BE2C (cell line): ENCODE data around the gene HDAC10.

Source experiments
- DNase-seq: peaks from one replicate; pipeline ENCODE4 v3.0.0-alpha.2; 2020
- H3K27me3 ChIP-seq: fragments of 250-450 bp; sonication (Bioruptor Pico); 2 replicates; pipeline ENCODE4 v1.5.1; 2020; ENCODE audit warnings: mild to moderate bottlenecking
- H3K36me3 ChIP-seq: fragments of 250-450 bp; sonication (Bioruptor Pico); 2 replicates; pipeline ENCODE4 v1.5.1; 2020; ENCODE audit warnings: mild to moderate bottlenecking
- H3K4me1 ChIP-seq: fragments of 250-450 bp; sonication (Bioruptor Pico); 2 replicates; pipeline ENCODE4 v1.5.1; 2020
- H3K4me3 ChIP-seq: 2 replicates; pipeline ENCODE4 v1.5.1; 2011; ENCODE audit warnings: low read depth, low read length
- H3K9me3 ChIP-seq: fragments of 250-450 bp; sonication (Bioruptor Pico); 2 replicates; pipeline ENCODE4 v1.5.1; 2020
- CTCF ChIP-seq: IDR thresholded peaks from 2 replicates; pipeline ENCODE4 v1.5.1; 2012; ENCODE audit warnings: mild to moderate bottlenecking, low read depth, low read length

HDAC10 gene

DNA sequence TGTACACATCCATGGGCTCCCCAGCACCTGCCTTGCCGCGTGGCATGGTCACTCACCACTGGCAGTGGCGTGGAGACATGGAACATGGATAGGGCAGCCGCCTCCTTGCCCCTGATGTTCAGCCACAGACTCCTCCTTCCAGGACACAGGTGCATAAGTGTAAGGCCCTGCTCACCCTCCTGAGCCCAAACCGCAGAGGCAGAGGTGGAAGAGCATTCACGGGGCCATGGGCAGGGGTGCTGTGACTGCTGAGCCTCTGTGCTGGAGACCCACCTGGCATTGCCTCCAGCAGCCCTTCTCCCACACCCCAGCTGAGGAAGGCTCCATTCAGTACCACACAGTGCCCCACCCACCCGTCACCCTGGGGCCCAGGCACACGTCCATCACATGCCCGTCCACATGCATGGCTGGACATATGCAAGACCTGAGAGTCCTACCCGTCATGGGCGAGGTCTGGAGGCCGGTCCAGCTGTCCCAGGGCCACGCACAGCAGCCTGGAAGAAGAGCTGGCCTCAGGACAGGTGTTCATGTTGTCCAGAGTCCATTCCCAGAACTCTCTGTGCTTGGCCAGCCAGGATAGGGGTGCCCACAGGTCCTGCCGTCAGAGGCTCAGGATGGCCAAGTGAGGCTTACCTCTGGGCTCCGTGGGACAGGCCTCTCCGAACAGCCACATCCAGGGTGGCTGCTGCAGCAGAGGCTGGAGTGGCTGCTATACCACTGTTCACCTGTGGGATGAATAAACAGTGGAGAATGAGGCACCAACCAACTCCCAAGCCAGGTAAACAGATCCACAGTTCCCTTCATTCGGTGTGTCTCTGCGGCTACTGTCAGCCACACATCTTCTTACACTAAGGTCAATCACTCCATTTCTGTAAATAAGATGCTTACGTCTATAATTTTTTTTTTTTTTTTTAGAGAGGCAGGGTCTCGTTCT, 4.6 kb downstream of the HDAC10 start:
- no peak for DNase-seq
- TF ChIP-seq CTCF, result no peak
- Histone ChIP-seq H3K9me3 (no peaks in the 10 kb centered on the region), H3K36me3 (peaks cover 14% of the 10 kb centered on the region), H3K4me3 (no peak overlapping the region), H3K4me1 (peaks cover 17% of the 10 kb centered on the region), H3K27me3 (no peaks in the 10 kb centered on the region)

DNA sequence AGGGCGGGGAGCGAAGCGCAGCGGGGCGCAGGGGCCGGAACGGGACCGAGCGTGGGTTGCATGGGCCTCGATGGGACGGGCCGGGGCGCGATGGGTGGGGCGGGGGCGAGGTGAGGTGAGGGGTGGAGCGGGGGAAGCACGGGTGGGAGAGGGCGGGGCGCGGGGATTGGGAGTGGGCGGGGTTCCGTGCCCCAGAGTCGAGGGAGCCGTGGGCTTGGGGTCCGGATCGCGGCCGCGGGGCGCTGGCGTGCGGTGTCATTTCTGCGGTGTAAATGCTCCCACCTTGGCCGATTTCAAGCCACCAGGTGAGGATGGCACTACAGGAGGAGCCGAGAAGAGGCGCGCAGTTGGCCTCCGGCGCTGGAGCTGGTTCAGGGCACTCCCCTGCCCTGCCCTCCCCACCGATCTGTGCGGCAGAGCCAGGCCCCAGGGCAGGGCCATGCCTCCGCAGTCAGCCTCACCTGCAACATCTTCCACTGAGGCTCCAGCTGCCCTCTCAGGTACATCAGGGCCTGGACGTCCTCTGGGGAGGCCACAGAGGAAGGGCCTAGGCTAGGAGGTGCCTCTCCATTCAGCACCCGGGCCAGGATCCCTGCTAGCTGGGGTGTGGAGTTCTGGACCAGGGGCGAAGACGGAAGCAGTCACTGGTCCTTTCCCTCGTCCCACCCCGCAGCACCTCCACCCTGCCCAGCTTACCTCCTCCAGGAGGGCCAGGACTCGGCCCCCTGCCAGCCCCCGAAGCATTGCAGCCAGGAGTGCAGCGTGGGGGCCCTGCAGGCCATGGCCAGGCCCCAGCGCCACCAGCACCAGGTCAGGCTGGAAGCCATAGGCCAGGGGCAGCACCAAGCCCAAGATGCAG, 5.6 kb downstream of the HDAC10 start:
- peak overlapping the region; percentile 94 for H3K4me3 ChIP-seq
- no peak for TF ChIP-seq CTCF

GRCh38 chr22:50244420-50245213, 6.4 kb downstream of the HDAC10 start, which contains the start of gene TUBGCP6:
TSS of gene TUBGCP6 (minus strand) at chr22:50245023. CDS start at chr22:50244459, 564 bp downstream.
- Histone ChIP-seq H3K27me3 (no peaks in the 10 kb centered on the region), H3K4me3 (peak within 1 kb of the TSS; percentile 94), H3K9me3 (no peaks in the 10 kb centered on the region), H3K36me3 (peaks cover 21% of the 10 kb centered on the region), H3K4me1 (peaks cover 14% of the 10 kb centered on the region)
- peak; percentile 41 for TF ChIP-seq CTCF
- DNase-seq, result peak; percentile 95

More for the DNA sequence above, 5.6 kb downstream of the HDAC10 start:
- DNase-seq, result no peak
- peaks cover 14% of the 10 kb centered on the region for H3K36me3 ChIP-seq
- no peaks in the 10 kb centered on the region for H3K9me3 ChIP-seq
- peaks cover 17% of the 10 kb centered on the region for H3K4me1 ChIP-seq
- H3K27me3 ChIP-seq, result no peaks in the 10 kb centered on the region

DNA sequence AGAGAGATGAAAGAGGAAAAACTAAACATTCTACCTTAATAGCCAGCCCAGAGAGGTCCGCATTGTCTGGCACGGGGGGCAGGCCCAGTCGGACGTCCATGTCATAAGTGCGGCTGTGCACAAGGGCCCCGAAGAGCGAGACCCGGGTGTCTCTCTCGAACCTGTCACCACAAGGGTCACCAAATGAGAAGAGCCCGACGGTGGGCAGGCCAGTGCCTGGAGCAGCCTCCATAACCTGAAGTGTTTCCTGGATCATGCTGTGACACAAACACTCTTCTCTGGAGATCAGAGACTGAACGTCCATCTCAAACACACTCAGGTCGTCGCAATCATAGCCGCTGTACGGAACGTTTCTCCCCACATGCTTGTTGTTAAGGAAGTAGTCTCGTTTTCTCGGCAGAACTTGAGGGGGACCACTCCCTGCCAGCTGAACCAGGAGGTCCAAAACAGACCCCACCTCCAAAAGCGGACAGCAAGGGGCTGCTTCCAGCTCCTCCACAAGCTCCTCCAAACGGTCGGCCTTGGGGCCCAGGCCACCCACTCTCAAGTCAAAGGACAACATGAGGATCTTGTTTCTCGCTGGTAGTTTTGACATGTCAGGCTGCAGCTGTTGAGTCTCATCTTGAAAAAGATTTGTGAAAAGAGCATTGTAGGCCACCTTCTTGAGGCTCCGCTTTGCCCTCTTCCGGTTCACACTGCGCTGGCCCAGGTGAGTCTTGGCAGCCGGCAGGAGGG, 7.2 kb downstream of the HDAC10 start:
- H3K4me3 ChIP-seq, result peak overlapping the region; percentile 94
- DNase-seq, result no peak
- no peaks in the 10 kb centered on the region for H3K9me3 ChIP-seq
- peaks cover 24% of the 10 kb centered on the region for H3K36me3 ChIP-seq
- peaks cover 14% of the 10 kb centered on the region for H3K4me1 ChIP-seq
- H3K27me3 ChIP-seq, result no peaks in the 10 kb centered on the region
- TF ChIP-seq CTCF, result no peak

DNA sequence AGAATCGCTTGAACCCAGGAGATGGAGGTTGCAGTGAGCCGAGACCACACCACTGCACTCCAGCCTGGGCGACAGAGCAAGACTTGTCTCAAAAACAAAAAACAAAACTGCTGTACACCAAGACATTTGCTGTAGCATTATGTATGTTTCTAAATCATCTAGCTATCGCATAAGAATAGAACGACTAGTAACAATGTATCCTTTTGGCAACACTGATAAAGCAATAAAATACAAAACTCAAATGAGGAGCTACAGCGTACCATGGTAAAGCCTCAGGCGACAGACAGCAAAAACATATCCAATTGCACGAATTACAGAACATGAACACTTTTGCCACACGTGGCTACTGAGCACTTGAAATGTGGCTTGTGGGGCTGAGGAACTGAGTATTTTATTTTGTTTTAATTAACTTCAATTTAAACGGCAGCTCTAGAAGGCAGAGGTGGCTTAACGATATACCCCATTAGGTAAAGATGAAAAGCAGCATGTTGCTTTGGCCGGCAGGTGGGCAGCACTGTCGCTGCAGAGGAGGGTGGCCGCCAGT, 8.6 kb downstream of the HDAC10 start:
- H3K4me1 ChIP-seq, result peaks cover 2% of the 10 kb centered on the region
- peaks cover 24% of the 10 kb centered on the region for H3K36me3 ChIP-seq
- DNase-seq, result no peak
- TF ChIP-seq CTCF, result 0 out of 2 replicates have a peak, but pooled peaks have one; percentile 2
- H3K27me3 ChIP-seq, result no peaks in the 10 kb centered on the region
- no peaks in the 10 kb centered on the region for H3K9me3 ChIP-seq
- peak overlapping the region; percentile 94 for H3K4me3 ChIP-seq
